ENCODE measurements around the gene MARCHF10.

MARCHF10 gene

DNA sequence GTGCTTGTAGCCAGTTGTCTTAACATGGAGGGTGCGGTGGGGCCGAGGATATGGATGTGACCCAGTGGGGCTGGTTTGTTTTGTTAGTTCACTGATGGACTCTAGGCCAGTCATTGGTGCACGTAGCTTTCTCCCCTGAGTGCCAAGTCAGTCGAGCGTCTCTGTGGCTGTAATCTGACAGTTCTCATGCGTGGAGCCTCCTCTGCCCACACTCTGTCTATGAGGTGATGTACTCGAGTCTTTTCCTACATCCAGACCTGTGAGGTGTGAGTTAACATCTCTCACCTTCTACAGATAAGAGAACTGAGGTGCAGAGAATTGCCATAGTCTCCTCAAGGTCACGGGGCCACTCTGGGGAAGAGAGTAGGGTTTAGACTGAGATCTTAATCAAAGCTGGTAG lies 90.2 kb downstream of the MARCHF10 start:
- H3K4me1 ChIP-seq (ENCODE audit: control insufficient read depth, insufficient read depth, low read length): no peaks in the 10 kb centered on the region
- H3K36me3 ChIP-seq (ENCODE audit: control insufficient read depth, insufficient read depth, low read length): no peaks in the 10 kb centered on the region
- H3K4me3 ChIP-seq (ENCODE audit: low read length): no peak overlapping the region
- H3K9ac ChIP-seq (ENCODE audit: low read length): no peak overlapping the region
- H3K9me3 ChIP-seq (ENCODE audit: control insufficient read depth, low read length): no peaks in the 10 kb centered on the region
- H3K27me3 ChIP-seq (ENCODE audit: control insufficient read depth, insufficient read depth, low read length): no peaks in the 10 kb centered on the region

DNA sequence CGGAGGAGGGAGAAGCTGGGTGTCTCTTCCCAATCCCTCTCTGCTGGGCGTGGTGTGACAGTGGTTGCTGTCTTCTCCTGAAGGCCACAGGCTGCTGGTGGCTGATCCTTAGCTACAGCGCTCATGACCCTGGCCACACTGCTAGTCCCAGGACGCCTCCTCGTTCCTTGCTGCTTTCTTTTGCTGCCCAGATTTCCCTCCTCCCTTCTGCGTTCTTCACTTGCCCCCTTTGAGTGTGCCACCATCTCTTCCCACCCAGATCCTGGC lies 90.6 kb downstream of the MARCHF10 start:
- no peak overlapping the region for H3K9ac ChIP-seq (ENCODE audit: low read length)
- H3K9me3 ChIP-seq (ENCODE audit: control insufficient read depth, low read length): no peaks in the 10 kb centered on the region
- H3K4me1 ChIP-seq (ENCODE audit: control insufficient read depth, insufficient read depth, low read length): no peaks in the 10 kb centered on the region
- H3K27me3 ChIP-seq (ENCODE audit: control insufficient read depth, insufficient read depth, low read length): no peaks in the 10 kb centered on the region
- H3K36me3 ChIP-seq (ENCODE audit: control insufficient read depth, insufficient read depth, low read length): no peaks in the 10 kb centered on the region
- no peak overlapping the region for H3K4me3 ChIP-seq (ENCODE audit: low read length)

- Histone ChIP-seq H3K9me3 (ENCODE audit: control insufficient read depth, low read length) (no peaks in the 10 kb centered on the region), H3K27me3 (ENCODE audit: control insufficient read depth, insufficient read depth, low read length) (no peaks in the 10 kb centered on the region), H3K4me1 (ENCODE audit: control insufficient read depth, insufficient read depth, low read length) (no peaks in the 10 kb centered on the region), H3K36me3 (ENCODE audit: control insufficient read depth, insufficient read depth, low read length) (no peaks in the 10 kb centered on the region), H3K9ac (ENCODE audit: low read length) (no peak overlapping the region), H3K4me3 (ENCODE audit: low read length) (no peak overlapping the region)
Measured at GRCh38 chr17:62716834-62717588, 91.1 kb downstream of the MARCHF10 start.

DNA sequence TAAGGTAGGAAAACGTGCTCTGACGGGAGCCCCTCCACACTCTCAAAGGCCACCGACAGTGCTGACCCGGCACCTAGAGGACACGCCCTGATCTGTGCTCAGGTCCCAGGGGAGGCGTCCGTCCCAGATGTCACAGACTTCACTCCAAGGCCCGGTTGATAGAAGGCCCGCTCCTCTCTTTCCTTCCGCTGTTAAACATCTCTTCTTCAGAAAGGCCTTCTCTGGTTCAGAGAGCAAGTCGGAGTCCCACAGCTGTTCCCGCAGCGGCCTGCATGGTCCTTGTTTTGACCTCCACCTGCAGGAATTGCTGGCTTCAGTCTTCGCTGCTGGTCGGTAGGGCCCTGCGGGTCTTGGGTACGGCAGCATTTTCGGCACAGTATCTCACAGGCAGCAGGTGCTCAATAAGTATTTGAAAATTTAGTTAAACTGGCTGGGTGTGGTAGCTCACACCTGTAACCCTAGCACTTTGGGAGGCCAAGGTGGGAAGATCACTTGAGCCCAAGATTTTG lies 92.2 kb downstream of the MARCHF10 start:
- Histone ChIP-seq H3K4me3 (ENCODE audit: low read length) (no peak overlapping the region), H3K9me3 (ENCODE audit: control insufficient read depth, low read length) (no peaks in the 10 kb centered on the region), H3K27me3 (ENCODE audit: control insufficient read depth, insufficient read depth, low read length) (no peaks in the 10 kb centered on the region), H3K9ac (ENCODE audit: low read length) (no peak overlapping the region), H3K36me3 (ENCODE audit: control insufficient read depth, insufficient read depth, low read length) (no peaks in the 10 kb centered on the region), H3K4me1 (ENCODE audit: control insufficient read depth, insufficient read depth, low read length) (no peaks in the 10 kb centered on the region)

DNA sequence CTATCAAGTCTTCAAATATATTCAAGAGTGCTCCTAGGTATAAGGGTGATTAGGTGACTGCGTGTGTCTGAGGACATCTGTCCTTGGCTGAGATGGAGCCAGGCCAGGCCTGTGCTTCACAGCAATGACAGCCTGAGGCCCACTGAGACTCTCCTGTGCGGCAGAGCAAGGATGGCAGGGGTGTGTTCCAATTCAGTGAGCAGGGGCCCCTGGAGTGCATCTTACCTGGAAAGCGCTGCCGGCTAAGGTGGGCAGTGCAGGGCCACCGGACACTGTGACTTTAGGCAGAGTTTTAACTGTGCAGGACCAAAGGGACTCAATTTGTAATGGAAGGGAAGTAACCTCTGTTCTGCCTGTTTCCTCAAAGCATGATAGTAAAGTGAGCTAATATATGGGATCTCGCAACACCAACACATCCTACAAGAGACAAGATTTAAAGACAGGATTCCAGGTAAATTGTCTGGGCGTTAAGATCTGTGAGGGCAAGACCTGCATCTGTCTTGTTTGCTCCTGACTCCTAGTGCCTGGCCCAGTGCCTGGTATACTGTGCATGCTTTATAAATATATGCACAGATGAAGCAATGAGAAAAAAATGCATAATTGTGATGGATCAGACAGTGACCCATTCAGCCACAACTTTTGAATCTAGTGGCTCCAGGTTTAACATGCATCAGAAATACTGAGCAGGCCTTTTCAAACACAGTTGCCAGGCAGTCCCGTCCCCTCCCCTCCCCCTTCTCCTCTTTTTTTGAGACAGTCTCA lies 93.9 kb downstream of the MARCHF10 start:
- Histone ChIP-seq H3K9ac (ENCODE audit: low read length) (no peak overlapping the region), H3K4me1 (ENCODE audit: control insufficient read depth, insufficient read depth, low read length) (no peaks in the 10 kb centered on the region), H3K9me3 (ENCODE audit: control insufficient read depth, low read length) (no peaks in the 10 kb centered on the region), H3K4me3 (ENCODE audit: low read length) (no peak overlapping the region), H3K36me3 (ENCODE audit: control insufficient read depth, insufficient read depth, low read length) (no peaks in the 10 kb centered on the region), H3K27me3 (ENCODE audit: control insufficient read depth, insufficient read depth, low read length) (no peaks in the 10 kb centered on the region)

DNA sequence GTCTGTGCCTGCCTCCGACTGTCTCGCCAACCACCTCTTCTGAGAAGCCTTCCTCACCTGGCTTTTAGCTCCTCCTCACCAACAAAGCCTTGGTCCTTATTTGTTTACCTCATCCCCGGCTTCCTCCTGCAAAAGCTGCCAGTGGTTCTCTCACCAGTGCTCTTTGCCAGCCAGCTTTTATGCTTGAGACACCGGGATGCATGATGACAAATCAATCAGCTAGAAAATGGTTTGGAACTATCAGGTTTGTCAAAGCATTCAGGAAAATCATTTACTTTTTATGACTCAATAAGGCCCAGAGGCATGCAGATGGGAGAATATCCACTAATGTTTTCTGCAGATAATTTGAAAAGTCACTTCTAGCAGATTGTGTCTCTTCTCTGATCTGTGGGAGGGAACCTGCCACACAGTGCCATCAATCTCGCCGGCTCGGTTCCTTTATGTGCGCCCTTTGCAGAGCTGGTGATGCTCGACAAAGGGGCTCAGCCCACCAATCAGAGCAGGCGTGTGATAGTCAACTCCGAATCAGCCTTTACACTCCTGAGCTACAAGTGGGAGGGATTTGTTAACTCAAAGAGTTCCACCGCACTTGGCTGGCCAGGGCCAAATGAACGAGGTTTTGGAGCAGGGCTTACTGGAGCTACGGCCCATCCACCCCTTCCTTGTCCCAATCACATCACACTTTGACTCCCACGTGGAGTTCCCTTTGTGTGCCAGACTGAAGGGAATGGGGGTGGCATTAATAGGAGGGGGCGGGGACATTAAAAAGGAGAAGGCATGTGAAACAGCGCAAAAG lies 94.8 kb downstream of the MARCHF10 start:
- Histone ChIP-seq H3K4me1 (ENCODE audit: control insufficient read depth, insufficient read depth, low read length) (no peaks in the 10 kb centered on the region), H3K4me3 (ENCODE audit: low read length) (no peak overlapping the region), H3K27me3 (ENCODE audit: control insufficient read depth, insufficient read depth, low read length) (no peaks in the 10 kb centered on the region), H3K9me3 (ENCODE audit: control insufficient read depth, low read length) (no peaks in the 10 kb centered on the region), H3K36me3 (ENCODE audit: control insufficient read depth, insufficient read depth, low read length) (no peaks in the 10 kb centered on the region), H3K9ac (ENCODE audit: low read length) (no peak overlapping the region)

- Histone ChIP-seq H3K4me3 (ENCODE audit: low read length) (no peak overlapping the region), H3K4me1 (ENCODE audit: control insufficient read depth, insufficient read depth, low read length) (no peaks in the 10 kb centered on the region), H3K27me3 (ENCODE audit: control insufficient read depth, insufficient read depth, low read length) (no peaks in the 10 kb centered on the region), H3K36me3 (ENCODE audit: control insufficient read depth, insufficient read depth, low read length) (no peaks in the 10 kb centered on the region), H3K9me3 (ENCODE audit: control insufficient read depth, low read length) (no peaks in the 10 kb centered on the region), H3K9ac (ENCODE audit: low read length) (no peak overlapping the region)
Measured at GRCh38 chr17:62712171-62712581, 95.9 kb downstream of the MARCHF10 start.

- H3K4me3 ChIP-seq (ENCODE audit: low read length): no peak overlapping the region
- no peaks in the 10 kb centered on the region for H3K9me3 ChIP-seq (ENCODE audit: control insufficient read depth, low read length)
Measured at GRCh38 chr17:62708587-62708986, 99.5 kb downstream of the MARCHF10 start.

DNA sequence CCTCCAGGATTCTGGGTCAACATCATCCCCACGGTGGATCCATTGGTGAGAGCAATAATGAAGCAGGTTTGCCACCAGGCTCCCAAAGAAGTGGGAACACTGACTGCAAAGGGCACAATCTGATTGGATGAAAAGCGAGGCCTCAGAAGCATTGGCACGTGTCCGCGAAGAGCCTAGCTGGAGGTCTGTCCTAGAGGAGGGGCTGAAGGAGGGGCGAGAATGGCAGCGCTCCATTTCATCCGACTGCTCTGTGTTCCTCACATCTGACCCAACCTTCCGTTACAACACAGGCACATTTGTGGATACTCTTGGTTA lies 100.7 kb downstream of the MARCHF10 start:
- Histone ChIP-seq H3K27me3 (ENCODE audit: control insufficient read depth, insufficient read depth, low read length) (peaks cover 20% of the 10 kb centered on the region), H3K4me1 (ENCODE audit: control insufficient read depth, insufficient read depth, low read length) (peaks cover 19% of the 10 kb centered on the region), H3K9ac (ENCODE audit: low read length) (no peak overlapping the region), H3K9me3 (ENCODE audit: control insufficient read depth, low read length) (no peaks in the 10 kb centered on the region), H3K4me3 (ENCODE audit: low read length) (no peak overlapping the region), H3K36me3 (ENCODE audit: control insufficient read depth, insufficient read depth, low read length) (no peaks in the 10 kb centered on the region)

More at GRCh38 chr17:62708587-62708986, 99.5 kb downstream of the MARCHF10 start:
- Histone ChIP-seq H3K36me3 (ENCODE audit: control insufficient read depth, insufficient read depth, low read length) (no peaks in the 10 kb centered on the region), H3K27me3 (ENCODE audit: control insufficient read depth, insufficient read depth, low read length) (peaks cover 15% of the 10 kb centered on the region), H3K9ac (ENCODE audit: low read length) (no peak overlapping the region), H3K4me1 (ENCODE audit: control insufficient read depth, insufficient read depth, low read length) (peaks cover 15% of the 10 kb centered on the region)

- Histone ChIP-seq H3K9ac (ENCODE audit: low read length) (no peak overlapping the region), H3K4me1 (ENCODE audit: control insufficient read depth, insufficient read depth, low read length) (peaks cover 19% of the 10 kb centered on the region), H3K4me3 (ENCODE audit: low read length) (no peak overlapping the region), H3K36me3 (ENCODE audit: control insufficient read depth, insufficient read depth, low read length) (no peaks in the 10 kb centered on the region), H3K27me3 (ENCODE audit: control insufficient read depth, insufficient read depth, low read length) (peaks cover 20% of the 10 kb centered on the region), H3K9me3 (ENCODE audit: control insufficient read depth, low read length) (no peaks in the 10 kb centered on the region)
Measured at GRCh38 chr17:62706598-62707424, 101.3 kb downstream of the MARCHF10 start.

DNA sequence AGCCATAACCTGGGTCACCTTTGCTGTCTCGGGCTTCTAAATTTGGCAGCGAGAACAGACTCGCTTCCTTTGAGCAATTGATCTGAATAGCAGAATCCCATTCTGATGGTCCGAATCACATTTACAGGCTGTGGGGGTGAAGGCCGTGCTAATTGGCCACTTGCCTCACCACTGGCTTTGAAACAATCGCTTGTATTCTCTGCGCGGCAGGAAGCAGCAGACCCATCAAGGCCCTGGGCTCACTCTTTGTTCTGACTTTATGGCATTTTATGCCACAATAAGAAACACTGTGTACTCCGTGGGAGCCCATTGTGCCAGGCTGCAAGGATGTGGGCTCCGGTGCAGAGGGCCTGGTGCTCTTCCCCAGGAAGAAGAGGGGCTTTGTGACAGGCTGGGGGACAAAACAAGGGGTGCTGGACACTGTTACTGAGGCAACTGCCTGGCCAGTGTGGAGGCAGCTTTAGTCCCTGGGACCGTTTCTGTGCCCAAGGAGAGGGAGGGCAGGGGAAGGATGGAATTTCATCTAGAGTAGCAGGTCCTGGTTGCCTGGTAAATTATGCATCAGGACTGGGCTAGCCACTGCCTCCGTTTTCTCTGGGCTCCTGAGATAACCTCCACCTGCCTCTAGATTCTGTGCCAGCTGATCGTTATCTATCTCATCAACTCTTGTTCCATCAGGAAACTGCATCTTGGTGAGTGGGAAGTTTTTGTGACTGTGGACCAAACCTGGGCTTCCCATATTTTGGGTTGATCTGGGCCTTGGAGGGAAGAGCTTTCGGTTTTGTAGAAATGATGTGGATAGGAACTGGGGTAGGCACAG lies 102.1 kb downstream of the MARCHF10 start:
- Histone ChIP-seq H3K4me1 (ENCODE audit: control insufficient read depth, insufficient read depth, low read length) (peaks cover 19% of the 10 kb centered on the region), H3K4me3 (ENCODE audit: low read length) (no peak overlapping the region), H3K9me3 (ENCODE audit: control insufficient read depth, low read length) (no peaks in the 10 kb centered on the region), H3K36me3 (ENCODE audit: control insufficient read depth, insufficient read depth, low read length) (no peaks in the 10 kb centered on the region), H3K27me3 (ENCODE audit: control insufficient read depth, insufficient read depth, low read length) (peaks cover 20% of the 10 kb centered on the region), H3K9ac (ENCODE audit: low read length) (no peak overlapping the region)

All from mucosa of stomach (tissue), 1 donor.